NCI-H1417 (cell line): ENCODE results near the gene WDR37.
"Not testable (repeated sequence)": the region's sequence is repeated elsewhere in the genome, so short reads cannot be mapped to it uniquely, and the experiment has no call there.

ENCODE experiments used
- DNase-seq, 3 experiments: peaks; one replicate each; lab custom pipeline; 2025; lab: John Stamatoyannopoulos, UW

Gene WDR37

DNA sequence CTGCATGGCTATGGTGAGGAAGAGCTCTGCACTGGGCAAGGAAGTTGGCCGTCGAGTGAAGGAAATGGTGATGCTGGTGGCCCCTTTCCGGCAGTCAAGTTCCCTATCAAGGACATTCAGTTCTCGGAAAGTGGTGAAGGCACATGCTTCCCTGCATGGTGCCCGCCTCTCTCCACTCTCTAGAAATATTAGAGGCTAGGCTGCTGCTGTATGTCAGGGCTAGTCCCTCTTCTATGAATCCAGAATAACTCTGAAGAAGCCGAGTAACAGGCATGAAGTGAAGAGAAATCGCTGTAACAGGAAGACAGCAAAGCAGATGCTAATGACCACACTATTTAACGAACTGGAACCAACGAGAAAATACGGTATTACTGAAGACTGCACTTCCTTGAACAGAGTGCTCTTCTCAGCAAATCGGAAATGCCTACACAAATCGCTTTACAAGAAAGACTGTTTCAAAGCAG lies 12.6 kb upstream of the WDR37 start:
- no peak for DNase-seq

DNA sequence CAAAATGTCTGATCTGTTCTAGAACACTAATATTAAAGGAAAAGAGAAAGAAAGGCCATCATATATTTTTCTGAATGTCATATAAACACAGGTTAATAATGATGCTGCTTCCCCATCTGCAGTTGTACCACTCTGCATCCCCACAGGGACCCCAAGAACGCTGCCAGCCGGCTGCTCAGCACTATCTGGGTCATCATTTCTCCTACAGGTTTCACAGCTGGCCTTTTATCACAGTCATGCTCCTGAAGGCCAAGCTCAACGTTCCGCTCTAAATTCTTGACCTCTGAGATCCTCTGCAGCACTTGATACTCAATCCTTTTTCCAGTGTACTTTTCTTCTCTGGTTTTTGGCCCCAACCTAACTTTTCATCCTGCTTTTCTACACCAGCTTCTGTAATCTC lies 12.0 kb upstream of the WDR37 start:
- no peak for DNase-seq

DNA sequence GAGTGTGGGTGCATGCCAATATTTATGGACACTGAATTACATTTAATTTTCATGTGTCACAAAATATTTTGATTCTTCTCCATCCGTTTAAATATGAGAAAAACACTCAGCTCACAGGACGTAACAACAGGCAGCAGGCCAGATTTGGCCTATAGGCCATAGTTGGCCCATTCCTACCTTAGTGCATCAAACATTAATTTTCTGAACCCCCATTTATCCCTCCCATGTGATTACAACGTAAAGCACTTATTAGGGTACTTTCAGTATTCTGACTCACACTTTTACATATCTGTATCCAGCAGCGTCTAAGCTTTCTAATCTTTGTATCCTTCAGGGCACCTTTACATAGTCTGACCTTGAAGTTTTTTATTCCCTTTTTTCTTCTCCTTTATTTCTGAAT lies 11.2 kb upstream of the WDR37 start:
- DNase-seq: no peak

DNA sequence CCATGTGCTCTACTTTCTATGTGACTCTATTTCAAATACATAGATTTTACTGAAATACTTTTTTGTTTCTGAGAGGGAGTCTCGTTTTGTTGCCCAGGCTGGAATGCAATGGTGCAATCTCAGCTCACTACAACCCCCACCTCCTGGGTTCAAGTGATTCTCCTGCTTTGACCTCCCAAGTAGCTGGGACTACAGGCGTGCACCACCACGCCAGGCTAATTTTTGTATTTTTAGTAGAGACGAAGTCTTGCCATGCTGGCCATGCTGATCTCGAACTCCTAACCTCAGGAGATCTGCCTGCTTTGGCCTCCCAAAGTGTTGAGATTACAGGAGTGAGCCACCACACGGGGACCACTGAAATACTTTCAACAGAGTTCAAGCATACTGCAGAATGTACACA lies 10.8 kb upstream of the WDR37 start:
- no peak for DNase-seq

DNA sequence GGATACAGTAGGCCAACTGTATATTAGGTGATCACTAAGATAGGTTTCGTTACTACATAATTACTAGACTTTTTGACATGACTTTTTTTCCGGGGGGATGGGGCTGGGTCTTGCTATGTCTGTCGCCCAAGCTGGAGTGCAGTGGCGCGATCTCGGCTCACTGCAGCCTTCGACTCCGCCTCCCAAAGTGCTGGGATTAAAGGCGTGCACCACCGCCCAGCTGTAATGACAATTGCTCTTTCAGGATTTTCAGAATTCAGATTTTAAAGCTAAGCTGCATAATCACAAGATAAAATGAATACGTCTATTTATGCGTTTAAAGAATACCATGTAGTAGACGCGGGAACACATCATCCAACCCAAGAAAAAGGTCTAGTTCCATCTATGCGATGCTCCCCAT lies 8.2 kb upstream of the WDR37 start:
- peak in 2 of 3 experiments; percentile 7 to 42 for DNase-seq

DNA sequence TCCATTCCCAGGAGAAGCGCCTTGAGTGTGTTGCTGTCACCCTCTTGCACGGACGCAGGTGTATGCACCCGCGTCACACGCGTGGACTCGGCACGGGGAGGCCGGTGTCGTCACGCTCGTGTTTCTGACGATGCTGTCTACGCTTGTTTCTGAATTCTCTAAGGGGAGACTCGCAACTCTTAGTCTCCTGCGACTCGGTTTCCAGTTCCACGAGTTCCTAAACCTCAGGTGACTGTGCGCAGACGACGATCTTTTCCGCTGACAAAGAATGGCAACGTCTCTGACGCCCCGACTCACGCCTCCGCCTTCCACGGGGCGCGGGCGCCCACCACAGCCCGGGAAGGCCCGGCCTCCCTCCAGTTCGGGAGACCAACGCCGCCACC lies 7.8 kb upstream of the WDR37 start:
- peak in 2 of 3 experiments; percentile 41 to 71 for DNase-seq

DNA sequence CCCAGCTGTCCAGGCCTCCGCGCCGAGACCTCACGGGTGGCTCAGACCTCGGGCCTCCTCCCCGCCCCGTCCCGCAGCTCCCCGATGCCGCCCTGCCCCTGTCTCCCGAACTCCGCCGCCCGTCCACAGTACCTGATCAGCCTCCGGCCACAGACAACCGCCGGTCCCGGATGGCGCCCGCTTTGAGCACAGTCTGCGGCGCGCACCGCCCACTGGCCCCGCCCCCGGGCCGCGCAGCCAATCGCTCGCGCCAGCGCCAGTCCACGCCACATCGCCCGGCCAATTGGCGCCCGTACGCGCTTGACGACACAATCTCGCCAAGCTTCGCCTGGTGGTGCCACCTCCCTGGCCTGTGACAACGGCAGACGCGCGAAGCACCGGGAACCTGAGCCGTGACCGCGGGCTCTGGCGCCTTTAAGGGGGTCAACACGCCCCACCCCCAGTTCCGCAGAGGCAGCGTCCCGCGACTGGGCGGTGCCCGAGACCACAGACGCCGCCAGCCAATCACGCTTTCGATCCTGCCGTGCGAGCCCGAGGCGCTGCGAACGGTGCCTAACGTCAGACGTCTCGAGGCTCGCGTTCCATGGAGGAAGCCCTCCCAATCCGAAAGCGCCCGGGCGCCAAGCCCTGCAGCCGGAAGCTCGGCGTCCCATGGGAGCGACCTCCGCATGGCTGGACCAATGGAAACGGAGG lies 7.3 kb upstream of the WDR37 start, which contains the start of gene IDI1:
IDI1 (minus strand) TSS at position 388 of the 693 bp plus-strand sequence; CDS start at position 272, 116 bp downstream.
- DNase-seq: peak; percentile 96 to 97 (median 97)

DNA sequence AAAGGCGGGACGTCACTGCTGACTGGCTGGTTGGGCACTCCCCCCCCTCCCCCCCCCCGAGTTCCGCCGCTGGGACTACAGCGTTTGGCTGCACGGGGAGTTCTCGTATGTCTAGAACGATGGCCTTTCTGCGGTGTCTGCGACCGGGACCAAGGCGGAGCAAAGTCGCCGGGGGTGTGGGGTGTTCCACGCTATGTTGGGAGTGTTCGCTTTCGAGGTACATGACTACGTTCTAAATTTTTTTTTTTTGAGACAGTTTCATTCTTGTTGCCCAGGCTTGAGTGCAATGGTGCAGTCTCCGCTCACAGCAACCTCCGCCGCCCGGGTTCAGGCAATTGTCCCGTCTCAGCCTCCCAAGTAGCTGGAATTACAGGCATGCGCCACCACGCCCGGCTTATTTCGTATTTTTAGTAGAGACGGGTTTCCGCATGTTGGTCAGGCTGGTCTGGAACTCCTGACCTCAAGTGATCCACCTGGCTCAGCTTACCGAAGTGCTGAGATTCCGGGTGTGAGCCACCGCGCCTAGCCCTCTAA lies 6.7 kb upstream of the WDR37 start:
- no peak for DNase-seq

DNA sequence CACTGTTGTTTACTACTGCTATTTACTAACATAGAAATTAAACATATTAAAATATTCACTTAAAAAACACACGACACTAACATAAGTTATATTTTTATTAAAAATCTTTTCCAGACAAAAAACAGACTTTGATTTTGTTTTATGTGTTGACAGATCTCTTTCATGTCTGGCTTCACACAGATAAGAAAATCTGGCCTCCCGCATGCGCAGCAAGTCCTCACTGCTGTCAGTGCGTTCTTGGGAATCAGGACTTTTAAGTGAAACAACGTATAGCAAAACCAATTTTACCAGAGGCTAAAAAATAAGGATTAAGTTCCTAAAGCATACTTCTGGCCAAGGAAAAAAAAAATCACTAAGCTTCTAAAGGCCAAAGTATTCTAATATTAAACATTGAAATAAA lies 6.0 kb upstream of the WDR37 start:
- no peak for DNase-seq

DNA sequence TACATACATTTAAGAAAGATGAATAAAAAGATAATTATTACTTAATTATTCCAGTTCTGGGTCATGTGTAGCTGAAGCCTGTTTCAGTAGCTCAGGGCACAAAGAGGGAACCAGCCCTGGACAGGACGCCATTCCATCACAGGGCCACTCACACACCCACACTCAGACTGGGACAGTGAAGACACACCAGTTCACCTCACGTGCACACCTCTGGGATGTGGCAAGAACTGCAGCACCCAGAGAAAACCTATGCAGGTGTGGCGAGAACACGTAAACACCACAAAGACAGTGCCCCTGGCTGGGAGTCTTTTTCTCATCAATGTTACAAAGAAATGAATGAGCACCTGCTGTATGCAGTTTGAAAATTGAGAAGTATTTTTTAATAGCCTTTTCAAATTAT lies 5.6 kb upstream of the WDR37 start:
- DNase-seq: no peak

DNA sequence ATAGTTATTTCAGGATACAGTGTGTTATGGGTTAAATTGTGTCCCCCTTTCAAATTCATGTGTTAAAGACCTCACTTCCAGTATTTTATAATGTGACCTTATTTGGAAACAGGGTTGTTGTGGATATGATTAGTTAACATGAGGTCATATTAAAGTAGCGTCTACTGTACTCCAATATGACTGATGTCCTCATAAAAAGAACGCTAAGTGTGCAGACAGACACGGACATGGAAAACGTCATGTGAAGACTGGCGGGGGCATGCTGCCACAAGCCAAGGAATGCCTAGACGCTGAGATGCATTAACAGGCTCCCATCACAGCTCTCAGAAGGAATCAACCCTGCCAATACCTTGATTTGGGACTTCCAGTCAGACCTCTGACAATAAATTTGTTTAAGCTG lies 1.5 kb upstream of the WDR37 start:
- no peak for DNase-seq

DNA sequence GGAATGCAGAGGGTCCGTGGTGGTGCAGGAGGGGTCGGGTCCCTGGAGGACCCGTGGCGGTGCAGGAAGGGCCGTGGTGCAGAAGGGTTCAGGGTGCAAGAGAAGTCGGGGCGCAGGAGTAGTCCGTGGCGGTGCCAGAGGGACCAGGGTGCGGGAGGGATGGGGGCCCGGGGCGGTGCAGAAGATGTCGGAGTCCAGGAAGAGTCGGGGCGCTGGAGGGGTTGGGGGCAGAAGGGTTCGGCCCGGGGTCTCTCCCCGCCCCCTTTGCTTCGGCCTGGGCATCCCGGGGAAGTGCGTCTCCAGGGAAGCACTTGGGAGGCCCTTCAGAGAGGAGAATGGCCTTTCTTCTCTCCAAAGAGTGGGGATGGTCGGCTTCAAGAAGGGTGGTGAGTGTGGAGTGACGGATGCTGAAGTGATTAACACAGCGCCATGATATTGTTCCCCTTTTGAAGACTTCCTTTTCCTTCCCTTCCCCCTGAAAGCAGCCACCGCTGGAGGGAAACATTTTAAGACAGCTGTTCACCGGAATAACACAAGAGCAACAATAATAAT lies 997 bp downstream of the WDR37 start:
- DNase-seq: peak in 2 of 3 experiments; percentile 5 to 15

DNA sequence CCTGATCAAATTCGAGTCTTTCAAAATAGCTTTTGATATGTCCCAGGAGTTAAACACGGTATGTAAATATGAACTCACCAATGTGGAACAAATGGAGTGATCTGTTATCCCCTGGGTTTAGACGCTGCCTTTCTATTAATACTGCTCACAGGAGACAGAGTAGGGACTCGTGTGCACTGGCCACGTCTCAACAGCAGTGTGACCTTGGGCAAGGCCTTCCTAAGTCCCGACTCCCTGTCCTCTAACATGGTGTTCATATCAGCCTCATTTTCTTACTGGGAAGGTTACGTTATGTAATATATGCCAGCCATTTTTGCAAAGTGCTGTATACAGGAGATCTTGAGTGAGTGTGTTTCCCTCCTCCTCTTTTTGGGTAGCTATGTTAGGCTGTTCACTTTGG lies 1.8 kb downstream of the WDR37 start:
- no peak for DNase-seq

DNA sequence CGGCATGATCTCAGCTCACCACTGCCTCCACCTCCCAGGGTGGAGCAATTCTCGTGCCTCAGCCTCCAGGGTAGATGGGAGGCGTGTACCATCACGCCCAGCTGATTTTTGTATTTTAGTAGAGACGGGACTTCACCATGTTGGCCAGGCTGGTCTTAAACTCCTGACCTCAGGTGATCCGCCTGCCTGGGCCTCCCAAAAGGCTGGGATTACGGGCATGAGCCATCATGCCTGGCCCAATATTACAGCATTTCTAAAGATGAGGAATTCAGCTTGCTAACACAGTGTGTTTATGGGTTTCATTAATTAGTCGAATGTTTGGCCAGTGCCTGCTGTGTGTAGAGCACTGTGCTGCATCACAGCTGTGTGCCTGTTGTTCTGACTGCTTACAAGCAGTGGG lies 3.7 kb downstream of the WDR37 start:
- DNase-seq: peak in 1 of 3 experiments; percentile 27

DNA sequence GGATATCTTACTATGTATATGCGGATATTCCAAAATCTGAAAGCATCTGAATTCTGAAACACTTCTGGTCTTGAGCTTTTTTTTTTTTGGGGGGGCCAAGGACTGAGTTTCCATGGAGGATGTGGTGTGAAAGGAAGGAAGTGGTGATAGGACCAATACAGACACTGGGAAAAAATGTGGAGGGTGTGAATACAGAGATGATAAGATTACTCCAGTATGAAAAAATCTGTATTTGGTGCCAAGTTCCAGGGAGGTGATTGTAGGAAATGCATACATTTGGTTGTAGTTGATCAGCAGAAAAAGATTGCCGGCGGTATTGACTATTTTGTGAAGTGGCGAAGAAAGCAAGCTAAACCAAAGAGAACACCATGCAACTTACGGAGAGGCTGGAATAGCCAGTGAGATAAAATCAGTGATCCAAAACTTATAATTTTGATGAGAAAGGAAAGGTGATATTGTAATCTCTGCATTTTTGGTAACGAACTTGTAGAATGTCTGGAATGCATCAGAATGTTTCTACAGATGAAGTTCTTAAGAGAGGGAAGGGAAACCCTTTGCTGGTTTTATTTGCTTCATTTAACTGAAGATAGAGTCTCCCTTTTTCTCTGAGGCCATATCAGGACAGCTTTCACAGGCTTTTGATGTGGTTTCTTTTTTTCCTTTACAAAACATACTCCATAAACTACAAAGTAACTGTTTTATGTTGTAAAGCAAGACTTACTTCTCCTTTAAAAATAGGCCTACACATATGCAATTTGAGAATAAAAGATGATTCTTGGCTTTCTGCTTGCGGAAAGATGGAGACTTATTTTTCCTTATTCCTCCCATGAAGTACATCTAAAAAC lies 6.0 kb downstream of the WDR37 start:
- DNase-seq: no peak

DNA sequence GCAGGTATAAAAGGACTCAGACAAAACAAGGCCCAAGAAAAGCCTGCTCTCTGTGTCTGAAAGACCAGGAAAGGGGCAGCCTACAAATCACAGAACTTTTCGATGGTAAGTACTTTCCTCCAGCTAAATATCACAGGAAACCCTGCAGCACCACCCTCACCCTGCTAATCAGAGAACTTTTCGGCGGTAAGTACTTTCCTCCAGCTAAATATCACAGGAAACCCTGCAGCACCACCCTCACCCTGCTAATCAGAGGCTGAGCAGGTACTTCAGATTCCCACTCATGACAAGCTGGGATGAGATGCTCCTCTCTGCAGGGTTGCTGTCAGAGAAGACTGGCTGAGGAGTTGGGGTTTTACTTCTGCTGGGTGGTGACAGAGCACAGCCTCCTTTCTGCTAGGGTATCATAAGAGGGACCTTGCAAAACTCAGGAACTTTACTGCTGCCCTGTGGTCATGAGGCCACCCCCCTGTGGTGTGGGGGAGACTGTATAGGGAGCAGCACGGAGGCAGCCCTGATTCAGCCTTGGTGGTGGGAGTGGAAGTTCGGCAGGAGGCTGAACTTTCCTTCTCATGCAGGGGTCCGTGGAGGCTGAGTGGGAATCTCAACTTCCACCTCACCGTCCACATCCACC lies 7.2 kb downstream of the WDR37 start:
- DNase-seq: no peak

DNA sequence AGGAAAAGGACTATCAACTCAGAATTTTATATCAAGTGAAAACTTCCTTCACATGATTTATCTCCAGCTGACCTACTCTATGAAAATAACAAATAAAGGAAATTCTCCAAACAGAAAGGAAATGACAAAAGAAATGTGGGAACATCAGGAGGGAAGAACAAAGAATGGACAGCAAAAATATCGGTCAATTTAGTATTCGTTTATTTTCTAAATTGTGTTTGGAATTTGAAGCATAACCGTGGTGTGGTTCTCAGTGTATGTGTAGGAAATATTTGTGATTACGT lies 8.7 kb downstream of the WDR37 start:
- no peak for DNase-seq

DNA sequence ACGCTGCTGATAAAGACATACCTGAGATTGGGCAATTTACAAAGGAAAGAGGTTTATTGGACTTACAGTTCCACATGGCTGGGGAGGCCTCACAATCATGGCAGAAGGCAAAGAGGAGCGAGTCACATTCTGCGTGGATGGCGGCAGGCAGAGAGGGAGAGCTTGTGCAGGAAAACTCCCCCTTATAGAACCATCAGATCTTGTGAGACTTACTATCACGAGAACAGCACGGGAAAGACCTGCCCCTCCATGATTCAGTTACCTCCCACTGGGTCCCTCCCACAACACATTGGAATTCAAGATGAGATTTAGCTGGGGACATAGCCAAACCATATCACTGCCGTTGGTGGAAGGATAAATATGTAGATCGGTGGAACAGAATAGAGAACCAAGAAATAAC lies 10.5 kb downstream of the WDR37 start:
- DNase-seq: not testable (repeated sequence)

DNA sequence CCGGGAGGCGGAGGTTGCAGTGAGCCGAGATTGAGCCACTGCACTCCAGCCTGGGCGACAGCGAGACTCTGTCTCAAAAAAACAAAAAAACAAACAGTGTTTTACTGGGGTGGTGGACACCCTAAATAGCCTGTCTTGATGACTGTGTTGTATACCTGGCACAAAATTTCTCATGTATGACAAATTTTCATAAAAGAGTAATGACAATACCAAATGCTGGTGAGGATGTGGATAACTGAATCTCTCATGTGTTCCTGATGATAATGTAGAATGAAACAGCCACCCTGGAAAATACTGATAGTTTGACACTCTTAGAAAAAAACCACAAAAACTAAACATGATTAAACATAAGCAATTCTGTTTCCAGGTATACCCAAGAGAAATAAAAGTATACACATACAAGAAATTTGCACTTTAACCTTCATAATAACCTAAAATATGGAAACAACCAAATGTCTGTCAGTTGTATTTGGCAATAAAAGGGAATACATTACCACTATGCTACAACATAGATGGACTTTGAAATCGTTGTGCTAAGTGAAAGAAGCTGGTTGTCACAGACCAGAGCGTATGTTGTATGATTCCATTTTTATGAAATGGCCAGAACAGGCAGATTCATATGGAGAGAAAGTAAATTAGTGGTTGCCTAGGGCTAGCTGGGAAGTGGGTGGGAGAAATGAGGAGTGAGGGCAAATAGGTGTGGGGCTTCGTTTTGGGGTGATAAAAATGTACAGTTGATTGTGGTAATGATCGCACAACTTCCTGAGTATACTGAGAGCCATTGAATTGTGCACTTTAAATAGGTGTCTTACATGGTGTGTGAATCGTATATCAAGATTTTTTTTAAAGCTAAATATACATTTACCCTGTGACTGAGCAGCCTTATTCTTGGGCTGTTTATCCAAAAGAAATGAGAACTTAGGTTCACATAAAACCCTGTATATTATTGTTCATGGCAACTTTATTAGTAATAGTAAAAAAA lies 12.5 kb downstream of the WDR37 start:
- no peak for DNase-seq

DNA sequence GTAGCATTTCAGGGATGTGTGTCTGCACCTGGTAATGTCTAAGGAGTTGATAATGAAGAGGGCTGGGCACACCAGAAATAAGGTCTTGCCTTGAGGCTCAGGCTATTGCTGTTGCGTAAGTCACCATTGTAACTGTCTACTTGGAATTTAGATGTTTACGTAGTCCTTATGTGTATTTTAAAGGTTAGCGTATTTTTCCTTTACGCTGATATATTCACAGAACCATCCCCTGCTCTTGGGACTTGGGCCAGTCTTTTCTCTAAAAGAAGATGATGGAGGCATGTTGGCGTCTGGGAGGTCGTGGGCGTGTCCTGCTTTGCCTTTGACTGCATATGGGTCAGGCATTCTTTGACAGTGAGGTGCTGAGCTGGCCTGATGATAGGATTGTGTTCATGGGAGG lies 14.7 kb downstream of the WDR37 start:
- DNase-seq: no peak

DNA sequence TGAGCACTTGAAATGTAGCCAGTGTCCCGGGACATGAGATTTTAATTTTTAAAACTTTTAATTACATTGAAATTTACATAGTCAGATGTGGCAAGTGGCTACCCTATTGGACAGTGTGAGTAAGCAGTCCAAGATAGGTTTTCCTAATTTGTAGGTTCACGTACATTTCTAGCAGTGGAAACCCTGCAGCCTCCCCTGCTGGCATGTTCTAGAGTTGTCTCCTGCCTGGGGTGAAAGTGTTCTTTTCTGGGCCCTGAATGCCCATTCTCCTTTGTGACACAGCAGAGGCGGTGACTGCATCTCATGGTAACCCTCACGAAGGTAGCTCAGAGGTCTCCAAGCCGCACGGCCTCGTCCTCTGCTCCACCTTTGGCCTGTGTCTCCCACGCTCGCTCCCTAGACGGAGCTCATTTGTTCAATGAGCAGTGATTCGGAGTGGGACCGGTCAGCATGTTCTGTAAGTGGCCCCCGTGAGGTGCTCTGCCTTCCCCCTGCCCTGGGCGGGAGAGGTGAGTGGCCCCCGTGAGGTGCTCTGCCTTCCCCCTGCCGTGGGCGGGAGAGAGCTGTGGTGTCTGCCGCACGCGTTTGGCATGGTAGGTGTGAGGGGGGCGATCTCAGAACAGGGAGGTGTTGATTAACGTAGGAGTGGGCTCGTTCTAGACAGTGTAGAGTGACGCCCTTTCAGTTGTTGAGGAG lies 18.0 kb downstream of the WDR37 start:
- no peak for DNase-seq
